Esophagus (tissue), 2 donors: ENCODE measurements around the gene ZSCAN22. TPM values are rescaled to one million over a fixed set of nuclear protein-coding genes. Genes with fewer than 3 reads are reported as not detected.
A peak's percentile ranks its signal among the peaks of the same experiment; 100 is the strongest.
"Not testable (repeated sequence)": the region's sequence is repeated elsewhere in the genome, so short reads cannot be mapped to it uniquely, and the experiment has no call there.

Experiments
- H3K27ac ChIP-seq, 2 donors: one replicate each; pipeline ENCODE4 v1.5.1; 2013; ENCODE audit warnings: low read depth in 2 of 2, mild to moderate bottlenecking in 2 of 2, inconsistent platforms in 1 of 2, low read length in 1 of 2, moderate library complexity in 1 of 2
- H3K27me3 ChIP-seq, 2 donors: one replicate each; pipeline ENCODE4 v1.6.1; 2013; ENCODE audit warnings: low read length in 2 of 2, control low read depth in 1 of 2, mild to moderate bottlenecking in 1 of 2; ENCODE audit not compliant: insufficient read depth in 2 of 2, control insufficient read depth in 1 of 2
- H3K36me3 ChIP-seq, 2 donors: one replicate each; pipeline ENCODE4 v1.6.1; 2013; ENCODE audit warnings: low read length in 1 of 2; ENCODE audit not compliant: control insufficient read depth in 2 of 2, insufficient read depth in 2 of 2
- H3K4me1 ChIP-seq, 2 donors: one replicate each; pipeline ENCODE4 v1.6.1; 2013; ENCODE audit warnings: low read length in 1 of 2; ENCODE audit not compliant: control insufficient read depth in 2 of 2, insufficient read depth in 2 of 2
- H3K4me3 ChIP-seq, 2 donors: one replicate each; pipeline ENCODE4 v1.5.1; 2013; ENCODE audit warnings: low read length in 2 of 2, mild to moderate bottlenecking in 2 of 2, low read depth in 1 of 2, moderate library complexity in 1 of 2
- H3K9me3 ChIP-seq, 2 donors: one replicate each; pipeline ENCODE4 v1.6.1; 2013; ENCODE audit warnings: mild to moderate bottlenecking in 2 of 2, low read depth in 1 of 2, low read length in 1 of 2, moderate library complexity in 1 of 2; ENCODE audit not compliant: control insufficient read depth in 2 of 2, insufficient read depth in 1 of 2
- WGBS, 2 donors: extraction: QIAGEN DNeasy Blood & Tissue Kit; methylation state at CpG; one replicate each; pipeline ENCODE4 v1.1.7; 2013; 5-methylcytosine and 5-hydroxymethylcytosine counted together
- polyA plus RNA-seq, 2 donors: library from polyadenylated mRNA; stranded (reverse); fragments of 200-250 nt; gene quantifications; one replicate each; pipeline ENCODE4 v1.2.3, GENCODE V29; 2013
- donor health status: healthy with polysubstance abuse.
- donor health status: Bipolar disorder and iron deficiency.

The ZSCAN22 gene
- polyA plus RNA-seq, 2 donors, result 0.87 to 1.0 TPM

GRCh38 chr19:58348080-58348479, 21.3 kb downstream of the ZSCAN22 start:
- WGBS, 2 donors, result 15 to 17% methylated on average over 12 of the region's 12 CpGs
- H3K27ac ChIP-seq, H3K27me3 ChIP-seq, H3K4me1 ChIP-seq, H3K9me3 ChIP-seq, H3K36me3 ChIP-seq: not testable (repeated sequence)
- peak overlapping the region; percentile 32 to 49 for H3K4me3 ChIP-seq

- H3K27ac ChIP-seq, result no peak overlapping the region
- H3K27me3 ChIP-seq, result peaks cover 0 to 3% of the 10 kb centered on the region in 2 donors
- H3K4me1 ChIP-seq, result peaks cover 0 to 5% of the 10 kb centered on the region in 2 donors
- H3K36me3 ChIP-seq, result no peaks in the 10 kb centered on the region
- H3K9me3 ChIP-seq, result peaks cover 2 to 6% of the 10 kb centered on the region in 2 donors
- no peak overlapping the region for H3K4me3 ChIP-seq
- WGBS, 2 donors, result 58 to 59% methylated on average over 8 of the region's 8 CpGs
Measured at GRCh38 chr19:58349590-58349989, 22.8 kb downstream of the ZSCAN22 start.

- Histone ChIP-seq H3K27me3 (peaks cover 0 to 3% of the 10 kb centered on the region in 2 donors), H3K9me3 (peaks cover 2 to 6% of the 10 kb centered on the region in 2 donors), H3K4me3 (no peak overlapping the region), H3K36me3 (no peaks in the 10 kb centered on the region), H3K27ac (no peak overlapping the region), H3K4me1 (peaks cover 0 to 5% of the 10 kb centered on the region in 2 donors)
- 34 to 38% methylated on average over 77 to 84 of the region's 84 CpGs for WGBS, 2 donors
Measured at GRCh38 chr19:58350001-58350861, 23.4 kb downstream of the ZSCAN22 start.

- peaks cover 3 to 6% of the 10 kb centered on the region in 2 donors for H3K9me3 ChIP-seq
- WGBS, 2 donors, result 72 to 76% methylated on average over 34 of the region's 34 CpGs
- no peaks in the 10 kb centered on the region for H3K36me3 ChIP-seq
- H3K27me3 ChIP-seq, result peaks cover 0 to 3% of the 10 kb centered on the region in 2 donors
- no peak overlapping the region for H3K4me3 ChIP-seq
- peaks cover 2 to 5% of the 10 kb centered on the region in 2 donors for H3K4me1 ChIP-seq
- no peak overlapping the region for H3K27ac ChIP-seq
Measured at GRCh38 chr19:58350871-58351557, 24.2 kb downstream of the ZSCAN22 start.

- H3K27me3 ChIP-seq, result peaks cover 0 to 3% of the 10 kb centered on the region in 2 donors
- WGBS, 2 donors, result 84 to 89% methylated on average over 7 to 9 of the region's 9 CpGs
Measured at GRCh38 chr19:58351558-58351878, 24.7 kb downstream of the ZSCAN22 start.

GRCh38 chr19:58351990-58352755, 25.4 kb downstream of the ZSCAN22 start:
- H3K9me3 ChIP-seq, result peaks cover 6 to 11% of the 10 kb centered on the region in 2 donors
- no peak overlapping the region for H3K27ac ChIP-seq
- 86 to 87% methylated on average over 23 of the region's 23 CpGs for WGBS, 2 donors
- H3K27me3 ChIP-seq, result peaks cover 0 to 3% of the 10 kb centered on the region in 2 donors
- peaks cover 3 to 15% of the 10 kb centered on the region in 2 donors for H3K4me1 ChIP-seq
- no peak overlapping the region for H3K4me3 ChIP-seq
- no peaks in the 10 kb centered on the region for H3K36me3 ChIP-seq

More at GRCh38 chr19:58351558-58351878, 24.7 kb downstream of the ZSCAN22 start:
- no peak overlapping the region for H3K4me3 ChIP-seq
- H3K36me3 ChIP-seq, result no peaks in the 10 kb centered on the region
- H3K4me1 ChIP-seq, result peaks cover 3 to 8% of the 10 kb centered on the region in 2 donors
- H3K9me3 ChIP-seq, result peaks cover 6 to 8% of the 10 kb centered on the region in 2 donors
- H3K27ac ChIP-seq, result no peak overlapping the region

- Histone ChIP-seq H3K4me3 (no peak within 1 kb of the TSS), H3K9me3 (peaks cover 6 to 11% of the 10 kb centered on the region in 2 donors), H3K27me3 (peaks cover 0 to 3% of the 10 kb centered on the region in 2 donors), H3K27ac (no peak within 1 kb of the TSS), H3K36me3 (no peaks in the 10 kb centered on the region), H3K4me1 (peaks cover 3 to 18% of the 10 kb centered on the region in 2 donors)
- WGBS, 2 donors, result 78 to 84% methylated on average over 26 of the region's 26 CpGs
Measured at GRCh38 chr19:58352760-58353671, 26.2 kb downstream of the ZSCAN22 start, which contains the start of gene A1BG. Gene A1BG (minus strand): TSS chr19:58353492. CDS start chr19:58353437, 55 bp downstream.

GRCh38 chr19:58353717-58354477, 27.1 kb downstream of the ZSCAN22 start:
- Histone ChIP-seq H3K4me3 (no peak overlapping the region), H3K27me3 (peaks cover 0 to 3% of the 10 kb centered on the region in 2 donors), H3K9me3 (peaks cover 6 to 11% of the 10 kb centered on the region in 2 donors), H3K27ac (no peak overlapping the region), H3K4me1 (peaks cover 3 to 18% of the 10 kb centered on the region in 2 donors), H3K36me3 (no peaks in the 10 kb centered on the region)
- 90 to 93% methylated on average over 15 of the region's 15 CpGs for WGBS, 2 donors
